ENCODE measurements around the gene LRRC55.

The LRRC55 gene

GRCh38 chr11:57181678-57182305 is at the start of gene LRRC55:
Gene LRRC55, plus strand, starts transcription at chr11:57181953. Its CDS starts 70 bp downstream, at chr11:57182023.
- no peak within 1 kb of the TSS for H3K27ac ChIP-seq (ENCODE audit: low read length)
- no peaks in the 10 kb centered on the region for H3K36me3 ChIP-seq (ENCODE audit: insufficient read depth, low read depth, low read length)
- no peaks in the 10 kb centered on the region for H3K9me3 ChIP-seq (ENCODE audit: insufficient read depth, low read depth, low read length)
- peaks cover 6% of the 10 kb centered on the region; the same call in 1 of the 2 replicates for H3K4me1 ChIP-seq (ENCODE audit: insufficient read depth, low read length)
- peaks cover 36% of the 10 kb centered on the region for H3K27me3 ChIP-seq (ENCODE audit: insufficient read depth, low read length)
- no peak within 1 kb of the TSS; the same call in 1 of the 2 replicates for H3K9ac ChIP-seq (ENCODE audit: low read depth, low read length)
- peak within 1 kb of the TSS; percentile 71; the same call in 1 of the 2 replicates for H3K4me3 ChIP-seq (ENCODE audit: low read length)

GRCh38 chr11:57133366-57134038 is 48.3 kb upstream of the LRRC55 start:
- no peak overlapping the region for H3K9ac ChIP-seq (ENCODE audit: low read depth, low read length)

GRCh38 chr11:57134284-57134683 is 47.5 kb upstream of the LRRC55 start:
- Histone ChIP-seq H3K27me3 (ENCODE audit: insufficient read depth, low read length) (no peaks in the 10 kb centered on the region), H3K4me3 (ENCODE audit: low read length) (no peak overlapping the region), H3K36me3 (ENCODE audit: insufficient read depth, low read depth, low read length) (no peaks in the 10 kb centered on the region), H3K4me1 (ENCODE audit: insufficient read depth, low read length) (no peaks in the 10 kb centered on the region), H3K9ac (ENCODE audit: low read depth, low read length) (no peak overlapping the region), H3K27ac (ENCODE audit: low read length) (no peak overlapping the region), H3K9me3 (ENCODE audit: insufficient read depth, low read depth, low read length) (no peaks in the 10 kb centered on the region)

More at GRCh38 chr11:57133366-57134038, 48.3 kb upstream of the LRRC55 start:
- H3K4me1 ChIP-seq (ENCODE audit: insufficient read depth, low read length): no peaks in the 10 kb centered on the region
- no peaks in the 10 kb centered on the region for H3K27me3 ChIP-seq (ENCODE audit: insufficient read depth, low read length)
- no peak overlapping the region for H3K27ac ChIP-seq (ENCODE audit: low read length)
- no peaks in the 10 kb centered on the region for H3K36me3 ChIP-seq (ENCODE audit: insufficient read depth, low read depth, low read length)
- H3K4me3 ChIP-seq (ENCODE audit: low read length): no peak overlapping the region
- no peaks in the 10 kb centered on the region for H3K9me3 ChIP-seq (ENCODE audit: insufficient read depth, low read depth, low read length)

GRCh38 chr11:57135020-57135751 is 46.6 kb upstream of the LRRC55 start:
- H3K9ac ChIP-seq (ENCODE audit: low read depth, low read length): no peak overlapping the region
- no peak overlapping the region for H3K27ac ChIP-seq (ENCODE audit: low read length)
- H3K4me3 ChIP-seq (ENCODE audit: low read length): no peak overlapping the region
- no peaks in the 10 kb centered on the region for H3K36me3 ChIP-seq (ENCODE audit: insufficient read depth, low read depth, low read length)
- no peaks in the 10 kb centered on the region for H3K27me3 ChIP-seq (ENCODE audit: insufficient read depth, low read length)
- H3K4me1 ChIP-seq (ENCODE audit: insufficient read depth, low read length): no peaks in the 10 kb centered on the region
- H3K9me3 ChIP-seq (ENCODE audit: insufficient read depth, low read depth, low read length): no peaks in the 10 kb centered on the region

- Histone ChIP-seq H3K36me3 (ENCODE audit: insufficient read depth, low read depth, low read length) (no peaks in the 10 kb centered on the region), H3K27me3 (ENCODE audit: insufficient read depth, low read length) (no peaks in the 10 kb centered on the region), H3K9ac (ENCODE audit: low read depth, low read length) (no peak overlapping the region), H3K4me1 (ENCODE audit: insufficient read depth, low read length) (no peaks in the 10 kb centered on the region), H3K4me3 (ENCODE audit: low read length) (no peak overlapping the region), H3K9me3 (ENCODE audit: insufficient read depth, low read depth, low read length) (no peaks in the 10 kb centered on the region), H3K27ac (ENCODE audit: low read length) (no peak overlapping the region)
Measured at GRCh38 chr11:57140568-57140967, 41.2 kb upstream of the LRRC55 start.

- no peaks in the 10 kb centered on the region for H3K36me3 ChIP-seq (ENCODE audit: insufficient read depth, low read depth, low read length)
- no peak overlapping the region for H3K9ac ChIP-seq (ENCODE audit: low read depth, low read length)
- H3K27ac ChIP-seq (ENCODE audit: low read length): no peak overlapping the region
- no peaks in the 10 kb centered on the region for H3K9me3 ChIP-seq (ENCODE audit: insufficient read depth, low read depth, low read length)
- H3K27me3 ChIP-seq (ENCODE audit: insufficient read depth, low read length): no peaks in the 10 kb centered on the region
- no peaks in the 10 kb centered on the region for H3K4me1 ChIP-seq (ENCODE audit: insufficient read depth, low read length)
- no peak overlapping the region for H3K4me3 ChIP-seq (ENCODE audit: low read length)
Measured at GRCh38 chr11:57143459-57143858, 38.3 kb upstream of the LRRC55 start.

GRCh38 chr11:57144075-57144474 is 37.7 kb upstream of the LRRC55 start:
- Histone ChIP-seq H3K4me1 (ENCODE audit: insufficient read depth, low read length) (no peaks in the 10 kb centered on the region), H3K36me3 (ENCODE audit: insufficient read depth, low read depth, low read length) (no peaks in the 10 kb centered on the region), H3K27me3 (ENCODE audit: insufficient read depth, low read length) (no peaks in the 10 kb centered on the region), H3K27ac (ENCODE audit: low read length) (no peak overlapping the region), H3K9me3 (ENCODE audit: insufficient read depth, low read depth, low read length) (no peaks in the 10 kb centered on the region), H3K4me3 (ENCODE audit: low read length) (no peak overlapping the region), H3K9ac (ENCODE audit: low read depth, low read length) (no peak overlapping the region)

- H3K4me1 ChIP-seq (ENCODE audit: insufficient read depth, low read length): no peaks in the 10 kb centered on the region
- H3K27me3 ChIP-seq (ENCODE audit: insufficient read depth, low read length): no peaks in the 10 kb centered on the region
- H3K9me3 ChIP-seq (ENCODE audit: insufficient read depth, low read depth, low read length): no peaks in the 10 kb centered on the region
- no peak overlapping the region for H3K27ac ChIP-seq (ENCODE audit: low read length)
- no peak overlapping the region for H3K9ac ChIP-seq (ENCODE audit: low read depth, low read length)
- H3K4me3 ChIP-seq (ENCODE audit: low read length): no peak overlapping the region
- no peaks in the 10 kb centered on the region for H3K36me3 ChIP-seq (ENCODE audit: insufficient read depth, low read depth, low read length)
Measured at GRCh38 chr11:57144531-57145320, 37.0 kb upstream of the LRRC55 start.

- H3K9me3 ChIP-seq (ENCODE audit: insufficient read depth, low read depth, low read length): no peaks in the 10 kb centered on the region
- no peak overlapping the region for H3K9ac ChIP-seq (ENCODE audit: low read depth, low read length)
- H3K36me3 ChIP-seq (ENCODE audit: insufficient read depth, low read depth, low read length): no peaks in the 10 kb centered on the region
- H3K27me3 ChIP-seq (ENCODE audit: insufficient read depth, low read length): no peaks in the 10 kb centered on the region
- H3K4me3 ChIP-seq (ENCODE audit: low read length): no peak overlapping the region
- H3K4me1 ChIP-seq (ENCODE audit: insufficient read depth, low read length): no peaks in the 10 kb centered on the region
- no peak overlapping the region for H3K27ac ChIP-seq (ENCODE audit: low read length)
Measured at GRCh38 chr11:57146301-57146700, 35.5 kb upstream of the LRRC55 start.

- Histone ChIP-seq H3K36me3 (ENCODE audit: insufficient read depth, low read depth, low read length) (no peaks in the 10 kb centered on the region), H3K9me3 (ENCODE audit: insufficient read depth, low read depth, low read length) (no peaks in the 10 kb centered on the region), H3K27me3 (ENCODE audit: insufficient read depth, low read length) (no peaks in the 10 kb centered on the region), H3K4me3 (ENCODE audit: low read length) (no peak overlapping the region), H3K4me1 (ENCODE audit: insufficient read depth, low read length) (no peaks in the 10 kb centered on the region), H3K27ac (ENCODE audit: low read length) (no peak overlapping the region), H3K9ac (ENCODE audit: low read depth, low read length) (no peak overlapping the region)
Measured at GRCh38 chr11:57148621-57149020, 33.1 kb upstream of the LRRC55 start.

- H3K4me1 ChIP-seq (ENCODE audit: insufficient read depth, low read length): peaks cover 5% of the 10 kb centered on the region; the same call in 1 of the 2 replicates
- no peak overlapping the region for H3K4me3 ChIP-seq (ENCODE audit: low read length)
- no peak overlapping the region for H3K9ac ChIP-seq (ENCODE audit: low read depth, low read length)
- no peaks in the 10 kb centered on the region for H3K9me3 ChIP-seq (ENCODE audit: insufficient read depth, low read depth, low read length)
- H3K27ac ChIP-seq (ENCODE audit: low read length): no peak overlapping the region
- H3K36me3 ChIP-seq (ENCODE audit: insufficient read depth, low read depth, low read length): no peaks in the 10 kb centered on the region
- no peaks in the 10 kb centered on the region for H3K27me3 ChIP-seq (ENCODE audit: insufficient read depth, low read length)
Measured at GRCh38 chr11:57150454-57150917, 31.3 kb upstream of the LRRC55 start.

Measured in iPS-20b (cell line).